VCaP (cell line): ENCODE data around the gene SELPLG.
"Not testable (repeated sequence)": the region's sequence is repeated elsewhere in the genome, so short reads cannot be mapped to it uniquely, and the experiment has no call there.

Experiments
- H3K27ac ChIP-seq: fragments of 450-650 bp; 2 replicates; pipeline ENCODE4 v1.5.1; 2017
- TF ChIP-seq, protein P1 (sequence below): fragments of 450-650 bp; conservative IDR thresholded peaks from 2 replicates; pipeline ENCODE4 v1.5.1; 2017; ENCODE audit warnings: mild to moderate bottlenecking, moderate library complexity

The SELPLG gene

DNA sequence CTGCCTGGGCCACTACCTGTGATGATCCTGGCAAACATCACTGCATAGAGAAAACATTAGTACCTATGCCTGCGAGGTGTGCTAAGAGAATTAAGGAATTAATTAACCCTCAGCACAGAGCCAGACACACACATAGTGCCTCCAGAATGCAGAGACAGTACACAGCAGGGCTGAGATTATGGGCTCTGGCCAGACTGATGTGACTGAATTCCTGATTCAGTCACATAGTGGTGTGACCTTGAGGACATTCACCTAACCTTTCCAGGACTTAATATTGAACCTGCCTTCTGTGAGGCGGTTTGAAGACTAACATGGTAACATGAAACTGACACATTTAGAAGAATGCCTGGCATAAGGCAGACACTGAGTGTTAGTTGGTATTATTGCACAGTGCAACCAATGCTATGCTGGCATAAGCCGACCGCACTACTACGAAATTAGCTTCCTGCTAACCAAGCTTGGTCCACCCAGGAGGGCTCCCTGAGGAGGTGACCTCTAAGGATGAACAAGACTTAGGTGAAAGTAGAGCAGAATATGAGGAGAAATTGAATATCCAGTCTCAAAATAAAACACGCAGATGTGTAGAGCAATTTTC is 32.0 kb upstream of the SELPLG start:
- TF ChIP-seq, protein P1, sequence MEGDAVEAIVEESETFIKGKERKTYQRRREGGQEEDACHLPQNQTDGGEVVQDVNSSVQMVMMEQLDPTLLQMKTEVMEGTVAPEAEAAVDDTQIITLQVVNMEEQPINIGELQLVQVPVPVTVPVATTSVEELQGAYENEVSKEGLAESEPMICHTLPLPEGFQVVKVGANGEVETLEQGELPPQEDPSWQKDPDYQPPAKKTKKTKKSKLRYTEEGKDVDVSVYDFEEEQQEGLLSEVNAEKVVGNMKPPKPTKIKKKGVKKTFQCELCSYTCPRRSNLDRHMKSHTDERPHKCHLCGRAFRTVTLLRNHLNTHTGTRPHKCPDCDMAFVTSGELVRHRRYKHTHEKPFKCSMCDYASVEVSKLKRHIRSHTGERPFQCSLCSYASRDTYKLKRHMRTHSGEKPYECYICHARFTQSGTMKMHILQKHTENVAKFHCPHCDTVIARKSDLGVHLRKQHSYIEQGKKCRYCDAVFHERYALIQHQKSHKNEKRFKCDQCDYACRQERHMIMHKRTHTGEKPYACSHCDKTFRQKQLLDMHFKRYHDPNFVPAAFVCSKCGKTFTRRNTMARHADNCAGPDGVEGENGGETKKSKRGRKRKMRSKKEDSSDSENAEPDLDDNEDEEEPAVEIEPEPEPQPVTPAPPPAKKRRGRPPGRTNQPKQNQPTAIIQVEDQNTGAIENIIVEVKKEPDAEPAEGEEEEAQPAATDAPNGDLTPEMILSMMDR, result no peak

DNA sequence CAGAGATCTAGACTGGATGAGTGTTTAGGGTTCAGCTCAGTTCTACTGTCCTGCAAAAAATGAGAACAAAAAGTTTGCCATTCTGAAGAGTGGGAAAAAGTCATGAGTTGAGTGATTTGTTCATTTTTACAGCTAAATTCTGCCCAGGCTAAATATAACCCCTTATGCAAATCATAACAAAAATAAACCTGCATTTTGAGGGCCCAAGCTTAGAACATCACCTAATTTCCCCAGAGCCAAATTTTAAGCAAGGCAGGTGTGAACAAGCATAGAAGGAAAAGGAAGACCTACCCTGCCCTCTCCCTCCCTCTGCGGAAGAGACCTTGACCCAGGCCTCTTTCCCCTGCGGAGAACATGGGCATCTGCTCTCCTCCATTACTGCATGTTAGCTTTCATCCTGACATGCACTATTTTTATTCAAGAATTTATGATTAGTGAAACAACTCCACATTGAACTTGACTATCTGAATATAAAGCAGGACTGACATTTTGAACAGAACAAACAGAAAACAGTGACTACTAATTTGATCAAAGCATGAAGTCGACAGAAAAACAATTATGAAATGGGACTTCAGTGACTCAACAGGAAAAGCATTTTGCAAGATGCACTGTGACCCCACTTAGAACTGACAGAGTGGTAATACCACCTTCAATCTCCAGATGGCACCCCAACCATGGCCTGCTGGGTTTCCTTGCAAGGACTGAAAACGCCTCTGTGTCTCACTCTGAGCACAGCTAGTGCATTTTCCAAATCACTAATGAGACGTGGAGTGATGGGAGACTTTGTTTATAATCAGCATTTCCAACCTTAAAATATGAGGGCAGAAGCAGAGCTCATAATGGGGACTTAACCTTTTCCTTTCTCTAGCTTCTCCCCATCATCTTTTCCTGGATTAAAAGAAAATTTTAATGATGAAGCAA is 30.9 kb upstream of the SELPLG start:
- TF ChIP-seq, protein P1, result peak; percentile 98
- H3K27ac ChIP-seq, result 0 out of 2 replicates have a peak overlapping the region, but pooled peaks have one; percentile 3

More for the DNA sequence above, 32.0 kb upstream of the SELPLG start:
- H3K27ac ChIP-seq, result 0 out of 2 replicates have a peak overlapping the region, but pooled peaks have one; percentile 3

DNA sequence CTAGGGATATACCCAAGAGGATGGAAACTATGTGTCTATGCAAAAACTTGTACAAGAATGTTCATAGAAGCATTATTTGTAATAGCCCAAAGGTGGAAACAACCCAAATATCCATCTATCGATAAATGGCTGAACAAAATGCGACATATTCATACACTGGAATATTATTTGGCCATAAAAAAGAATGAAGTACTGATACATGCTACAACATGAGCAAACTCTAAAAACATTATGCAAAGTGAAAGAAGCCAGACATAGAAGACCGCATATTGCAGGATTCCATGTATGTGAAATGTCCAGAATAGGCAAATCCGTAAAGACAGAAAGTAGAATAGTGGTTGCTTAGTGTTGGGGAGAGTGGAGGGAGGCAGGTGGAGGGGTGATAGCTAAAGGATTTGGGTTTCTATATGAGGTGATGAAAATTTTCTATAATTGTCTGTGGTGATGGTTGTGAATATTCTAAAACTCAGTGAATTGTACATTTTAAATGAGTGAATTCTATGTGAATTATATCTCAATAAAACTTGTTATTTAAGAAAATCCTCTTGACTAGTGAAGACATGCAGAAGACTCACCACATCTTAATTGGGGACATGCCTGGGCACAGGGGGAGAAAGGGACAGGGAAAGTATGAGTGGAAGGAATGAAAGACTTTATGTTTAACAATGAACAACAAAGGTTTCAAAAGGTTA is 29.8 kb upstream of the SELPLG start:
- H3K27ac ChIP-seq, result no peak overlapping the region
- TF ChIP-seq, protein P1, result no peak

DNA sequence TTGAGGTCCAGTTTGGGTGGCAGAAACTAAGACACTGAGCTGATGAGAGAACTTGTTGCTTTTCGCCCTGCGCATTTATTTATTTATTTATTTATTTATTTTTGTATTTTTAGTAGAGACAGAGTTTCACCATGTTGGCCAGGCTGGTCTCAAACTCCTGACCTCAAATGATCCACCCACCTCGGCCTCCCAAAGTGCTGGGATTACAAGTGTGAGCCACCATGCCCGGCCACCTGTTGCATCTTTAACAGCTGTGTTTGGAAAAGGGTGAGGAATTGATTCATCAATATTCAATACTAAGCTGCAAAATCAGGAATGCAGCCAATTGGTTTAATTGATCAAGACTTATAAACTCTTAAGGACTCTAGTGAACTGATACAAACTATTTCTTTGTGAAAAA is 24.4 kb upstream of the SELPLG start:
- H3K27ac ChIP-seq, result not testable (repeated sequence)

DNA sequence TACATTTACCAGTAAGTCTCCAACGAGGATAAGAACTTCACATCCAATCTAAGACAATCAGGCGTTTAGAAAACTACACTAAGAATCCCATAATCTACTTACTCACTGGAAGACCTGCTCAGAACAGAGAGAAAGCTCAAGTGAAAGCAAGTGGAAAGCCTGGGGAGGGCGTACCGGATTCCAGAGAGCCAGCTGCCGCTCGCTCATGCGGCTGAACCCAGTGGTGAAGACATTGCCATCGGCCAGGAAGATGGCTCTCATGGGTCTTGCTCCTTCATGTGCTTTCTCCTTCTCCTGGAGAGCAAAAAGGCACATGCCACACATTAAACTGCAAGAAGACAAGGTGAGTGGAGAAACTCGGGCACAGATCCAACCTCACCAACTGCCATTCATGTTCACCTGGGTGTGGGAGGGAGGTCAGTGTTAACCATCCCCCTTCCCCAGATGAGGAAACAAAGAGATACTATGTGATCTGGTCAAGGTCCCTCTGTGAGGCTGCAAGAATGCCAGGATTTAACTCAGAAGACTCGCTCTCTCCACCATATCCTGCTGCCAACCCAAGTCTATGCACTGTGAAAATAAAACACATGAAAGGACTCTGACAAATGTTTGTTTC is 23.5 kb upstream of the SELPLG start:
- TF ChIP-seq, protein P1, result no peak
- no peak overlapping the region for H3K27ac ChIP-seq

DNA sequence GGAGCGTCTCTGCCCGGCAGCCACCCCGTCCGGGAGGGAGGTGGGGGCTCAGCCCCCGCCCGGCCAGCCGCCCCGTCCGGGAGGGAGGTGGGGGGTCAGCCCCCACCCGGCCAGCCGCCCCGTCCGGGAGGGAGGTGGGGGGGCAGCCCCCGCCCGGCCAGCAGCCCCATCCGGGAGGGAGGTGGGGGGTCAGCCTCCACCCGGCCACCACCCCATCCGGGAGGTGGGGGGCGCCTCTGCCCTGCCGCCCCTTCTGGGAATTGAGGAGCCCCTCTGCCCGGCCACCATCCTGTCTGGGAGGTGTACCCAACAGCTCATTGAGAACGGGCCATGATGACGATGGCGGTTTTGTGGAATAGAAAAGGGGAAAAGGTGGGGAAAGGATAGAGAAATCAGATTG is 22.6 kb upstream of the SELPLG start:
- H3K27ac ChIP-seq, result not testable (repeated sequence)

DNA sequence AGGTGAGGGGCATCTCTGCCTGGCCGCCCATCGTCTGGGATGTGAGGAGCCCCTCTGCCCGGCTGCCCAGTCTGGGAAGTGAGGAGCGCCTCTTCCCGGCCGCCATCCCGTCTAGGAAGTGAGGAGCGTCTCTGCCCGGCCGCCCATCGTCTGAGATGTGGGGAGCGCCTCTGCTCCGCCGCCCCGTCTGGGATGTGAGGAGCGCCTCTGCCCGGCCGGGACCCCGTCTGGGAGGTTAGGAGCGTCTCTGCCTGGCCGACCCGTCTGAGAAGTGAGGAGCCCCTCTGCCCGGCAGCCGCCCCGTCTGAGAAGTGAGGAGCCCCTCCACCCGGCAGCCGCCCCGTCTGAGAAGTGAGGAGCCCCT is 22.1 kb upstream of the SELPLG start:
- not testable (repeated sequence) for H3K27ac ChIP-seq

DNA sequence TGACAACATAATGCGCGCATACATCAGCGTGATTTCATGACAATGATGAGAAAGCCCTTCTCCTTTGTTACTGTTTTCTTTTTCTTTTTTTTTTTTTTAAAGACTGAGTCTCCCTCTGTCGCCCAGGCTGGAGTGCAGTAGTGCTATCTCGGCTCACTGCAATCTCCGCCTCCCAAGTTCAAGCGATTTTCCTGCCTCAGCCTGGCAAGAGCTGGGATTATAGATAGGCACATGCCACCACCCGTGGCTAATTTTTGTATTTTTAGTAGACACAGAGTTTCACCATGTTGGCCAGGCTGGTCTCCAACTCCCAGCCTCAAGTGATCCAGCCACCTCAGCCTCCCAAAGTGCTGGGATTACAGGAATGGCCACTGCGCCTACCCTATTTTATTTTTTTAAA is 20.9 kb upstream of the SELPLG start:
- H3K27ac ChIP-seq, result not testable (repeated sequence)

DNA sequence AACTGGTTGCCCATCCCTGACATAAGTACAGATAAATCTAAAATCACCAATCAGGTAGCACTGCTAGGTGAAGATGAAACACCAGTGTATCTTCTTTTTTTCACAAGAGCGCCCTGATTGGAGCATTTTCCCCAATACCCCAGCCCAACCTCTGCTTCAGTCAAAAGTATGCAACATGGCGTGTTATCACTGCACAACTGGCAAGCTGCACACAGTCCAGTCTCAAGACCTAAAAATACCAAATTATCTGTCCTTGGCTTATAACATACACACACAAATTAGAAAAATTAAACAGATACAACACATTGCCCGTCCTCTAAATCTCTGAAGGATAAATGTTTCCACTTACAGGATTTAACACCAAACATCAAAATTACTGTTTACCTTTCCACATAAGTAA is 20.2 kb upstream of the SELPLG start:
- peak overlapping the region; percentile 37 for H3K27ac ChIP-seq
- TF ChIP-seq, protein P1, result no peak
